ENCODE results near the gene IGFBP3.

The IGFBP3 gene

DNA sequence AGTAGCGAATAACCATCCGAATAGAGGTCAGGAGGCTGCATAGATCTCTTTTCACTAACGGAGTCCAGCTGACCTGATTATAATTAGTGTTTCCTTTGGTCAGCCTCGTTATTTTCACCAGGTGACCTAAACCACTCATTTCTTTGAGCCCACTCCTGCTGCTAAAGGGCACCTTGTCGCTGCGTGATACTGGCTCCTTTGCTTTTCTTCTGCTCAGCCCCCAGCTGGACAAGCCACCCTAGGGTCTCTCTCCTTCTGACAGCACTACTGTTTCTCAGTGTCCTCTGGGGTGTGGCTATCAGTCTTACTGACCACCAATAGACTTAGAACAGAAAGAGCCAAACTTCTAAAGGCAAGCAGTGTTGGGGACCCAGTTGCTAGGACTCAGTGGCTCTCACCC, 2.7 kb upstream of the IGFBP3 start:
- TF ChIP-seq TAF1 (IDR thresholded peaks at IDR 0.05; ENCODE audit: borderline replicate concordance, insufficient read depth, low read length) (no peak), FOXP2 (optimal IDR thresholded peaks at IDR 0.05; ENCODE audit: borderline replicate concordance, extremely low read depth, extremely low read length, insufficient read depth) (no peak), REST (IDR thresholded peaks at IDR 0.05; ENCODE audit: insufficient read depth in 1 of 2, low read depth in 2 of 2, low read length in 2 of 2) (no peak), SIN3A (IDR thresholded peaks at IDR 0.05; ENCODE audit: borderline replicate concordance, insufficient read depth, low read length) (no peak)

DNA sequence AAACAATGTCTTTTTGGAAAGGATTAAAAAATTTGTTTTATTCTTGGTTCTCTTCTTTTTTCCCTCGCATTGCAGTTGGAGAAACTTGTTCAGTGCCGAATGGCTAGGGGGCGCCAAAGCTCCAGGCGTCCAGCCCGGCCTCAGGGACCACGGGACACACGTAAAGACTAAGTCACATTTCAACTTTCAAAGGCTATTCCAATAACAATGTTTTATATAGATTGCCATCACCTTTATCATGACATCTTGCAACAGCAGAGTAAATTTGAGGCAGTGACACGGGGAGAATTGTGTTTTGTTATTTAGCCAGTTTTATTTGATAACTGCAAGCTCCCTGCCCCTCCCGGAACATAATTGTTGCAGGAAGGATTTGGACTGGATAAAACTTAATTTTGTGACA, 2.2 kb upstream of the IGFBP3 start:
- TF ChIP-seq TAF1 (IDR thresholded peaks at IDR 0.05; ENCODE audit: borderline replicate concordance, insufficient read depth, low read length) (no peak), SIN3A (IDR thresholded peaks at IDR 0.05; ENCODE audit: borderline replicate concordance, insufficient read depth, low read length) (no peak), FOXP2 (optimal IDR thresholded peaks at IDR 0.05; ENCODE audit: borderline replicate concordance, extremely low read depth, extremely low read length, insufficient read depth) (no peak), REST (IDR thresholded peaks at IDR 0.05; ENCODE audit: insufficient read depth in 1 of 2, low read depth in 2 of 2, low read length in 2 of 2) (no peak), POLR2AphosphoS5 (IDR thresholded peaks at IDR 0.05; ENCODE audit: low read depth, low read length) (no peak)

DNA sequence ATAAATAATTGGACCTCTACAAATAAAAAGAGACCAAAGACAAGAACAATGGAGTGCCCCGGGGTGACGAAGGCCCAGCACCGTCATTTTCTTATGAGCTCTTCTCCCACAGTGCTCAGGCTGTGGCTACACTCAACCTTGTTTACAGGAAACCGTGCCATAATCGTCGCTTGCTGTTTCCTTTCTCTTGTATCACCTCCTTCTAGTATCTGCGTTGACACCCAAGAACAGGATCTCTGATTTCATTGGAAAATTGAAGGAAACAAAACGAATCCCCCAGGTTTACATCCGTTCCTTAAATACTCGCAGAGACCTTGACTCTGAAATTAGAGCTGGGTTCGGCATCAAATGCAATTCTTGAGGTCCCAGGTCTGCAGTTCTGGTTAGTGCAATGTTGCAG, 1.7 kb upstream of the IGFBP3 start:
- no peak for TF ChIP-seq TAF1 (IDR thresholded peaks at IDR 0.05; ENCODE audit: borderline replicate concordance, insufficient read depth, low read length)
- no peak for TF ChIP-seq REST (IDR thresholded peaks at IDR 0.05; ENCODE audit: insufficient read depth in 1 of 2, low read depth in 2 of 2, low read length in 2 of 2)
- TF ChIP-seq FOXP2 (optimal IDR thresholded peaks at IDR 0.05; ENCODE audit: borderline replicate concordance, extremely low read depth, extremely low read length, insufficient read depth): no peak
- no peak for TF ChIP-seq POLR2AphosphoS5 (IDR thresholded peaks at IDR 0.05; ENCODE audit: low read depth, low read length)
- TF ChIP-seq SIN3A (IDR thresholded peaks at IDR 0.05; ENCODE audit: borderline replicate concordance, insufficient read depth, low read length): no peak

DNA sequence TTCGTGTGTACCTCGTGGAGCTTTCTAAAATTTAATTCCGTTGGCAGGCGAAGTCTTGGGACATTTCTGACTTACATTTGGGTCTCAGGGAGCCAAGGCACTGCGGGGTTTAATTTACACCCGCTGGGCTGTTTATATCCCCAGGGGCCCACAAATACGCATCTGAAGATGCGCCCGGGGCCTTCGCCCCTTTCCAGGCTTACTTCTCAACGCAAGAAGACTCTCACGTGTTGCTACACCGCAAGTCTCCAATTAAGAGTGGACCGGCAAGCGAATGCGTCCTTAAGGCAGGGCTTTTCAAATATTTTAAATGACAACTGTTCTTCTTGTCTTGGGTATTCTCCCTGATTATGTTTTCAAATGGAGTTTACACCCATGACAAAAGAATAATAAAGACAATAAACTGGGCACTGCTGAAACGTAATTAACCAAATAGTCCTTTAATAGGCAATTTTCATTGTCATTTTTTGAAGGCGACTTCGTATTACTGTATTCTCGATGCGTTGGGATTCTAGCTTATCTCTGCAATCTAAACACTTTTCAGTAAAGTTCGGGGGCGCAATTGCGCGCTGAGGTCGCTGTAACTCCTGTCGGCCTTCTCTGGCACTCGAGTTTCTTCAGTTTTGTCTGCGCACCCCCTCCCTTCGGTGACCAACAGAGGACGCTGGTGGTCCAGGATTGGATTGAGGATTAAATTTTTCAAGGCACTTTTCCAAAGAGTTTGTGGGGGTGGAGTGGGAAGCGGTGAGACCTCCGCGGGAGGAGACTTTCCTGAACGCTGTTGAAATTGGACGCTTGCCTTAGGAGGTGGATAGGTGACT, 837 bp upstream of the IGFBP3 start:
- TF ChIP-seq POLR2AphosphoS5 (IDR thresholded peaks at IDR 0.05; ENCODE audit: low read depth, low read length) (no peak), SIN3A (IDR thresholded peaks at IDR 0.05; ENCODE audit: borderline replicate concordance, insufficient read depth, low read length) (no peak), FOXP2 (optimal IDR thresholded peaks at IDR 0.05; ENCODE audit: borderline replicate concordance, extremely low read depth, extremely low read length, insufficient read depth) (no peak), REST (IDR thresholded peaks at IDR 0.05; ENCODE audit: insufficient read depth in 1 of 2, low read depth in 2 of 2, low read length in 2 of 2) (no peak), TAF1 (IDR thresholded peaks at IDR 0.05; ENCODE audit: borderline replicate concordance, insufficient read depth, low read length) (no peak)
